ENCODE results near the gene CSNK1G3.
A peak's percentile ranks its signal among the peaks of the same experiment; 100 is the strongest.
"Not testable (repeated sequence)": the region's sequence is repeated elsewhere in the genome, so short reads cannot be mapped to it uniquely, and the experiment has no call there.

The CSNK1G3 gene

DNA sequence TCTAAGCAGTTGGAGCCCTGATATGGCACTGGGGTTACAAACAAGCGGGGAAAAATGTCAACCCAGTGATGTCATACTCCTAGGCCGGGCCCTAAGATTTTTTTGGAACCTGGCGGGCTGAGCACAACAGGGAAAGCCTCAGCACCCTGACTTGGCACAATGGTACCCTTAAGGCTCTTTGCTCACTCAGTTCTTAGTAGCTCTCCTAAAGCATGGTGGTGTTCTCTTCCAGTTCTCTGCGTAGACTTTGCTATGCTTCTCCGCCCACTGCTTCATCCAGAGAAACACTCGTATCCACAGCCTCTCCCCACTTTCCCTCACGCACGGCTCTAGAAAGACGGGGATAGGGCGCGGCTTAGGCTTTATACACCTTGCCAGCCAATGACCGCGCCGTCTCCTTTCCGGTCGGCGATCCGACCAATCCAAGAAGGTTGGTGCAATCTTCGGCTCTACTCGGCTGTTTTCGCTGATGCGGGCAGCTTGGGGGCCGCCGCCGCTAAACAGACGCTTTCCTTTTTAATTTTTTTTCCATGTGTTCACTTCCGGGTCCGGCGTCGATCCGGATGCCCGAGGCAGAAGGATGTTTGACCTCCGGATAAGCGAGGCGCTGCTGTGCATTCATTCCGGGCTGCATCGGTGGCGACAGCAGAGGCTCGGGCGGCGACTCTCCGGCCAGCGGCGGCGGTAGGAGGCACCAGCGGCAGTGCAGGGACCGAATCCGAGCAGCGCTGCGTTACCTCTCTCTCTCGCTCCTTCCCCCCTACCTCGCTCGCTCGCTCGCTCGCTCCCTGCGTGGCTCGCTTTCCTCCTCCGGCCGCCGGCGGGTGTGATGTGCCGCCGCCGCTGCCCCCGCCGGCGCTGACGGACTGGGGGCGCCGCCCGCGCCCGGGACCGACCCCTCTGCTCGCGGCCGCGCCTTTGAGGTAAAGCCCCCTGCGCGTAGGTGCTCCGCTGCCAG lies at the start of gene CSNK1G3:
CSNK1G3 (plus strand) TSS at position 530 of the 958 bp plus-strand sequence. CDS start 33,487 bp downstream, outside the sequence.
- peak; percentile 92 for DNase-seq

- DNase-seq = not testable (repeated sequence)
These were observed 45.1 kb upstream of the CSNK1G3 start for GRCh38 chr5:123466839-123467238.

DNA sequence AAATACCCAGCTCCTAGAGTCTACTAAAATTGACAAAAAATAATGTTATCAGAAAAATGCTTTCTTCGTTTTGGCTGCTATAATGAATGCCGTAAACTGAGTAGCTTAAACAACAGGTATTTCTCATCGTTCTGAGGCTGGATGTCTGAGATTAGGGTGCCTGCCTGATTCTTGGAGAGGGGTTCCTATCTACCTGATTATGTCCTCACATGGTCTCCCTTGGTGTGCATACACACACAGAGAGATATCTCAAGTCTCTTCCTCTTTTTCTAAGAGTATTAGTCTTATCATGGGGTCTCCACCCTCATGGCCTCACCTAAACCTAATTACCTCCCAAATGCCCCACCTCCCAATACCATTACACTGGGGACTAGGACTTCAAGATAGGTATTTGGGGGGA lies 40.6 kb upstream of the CSNK1G3 start:
- no peak for DNase-seq

- no peak for DNase-seq
These were observed 39.6 kb upstream of the CSNK1G3 start for GRCh38 chr5:123472150-123472924.

DNA sequence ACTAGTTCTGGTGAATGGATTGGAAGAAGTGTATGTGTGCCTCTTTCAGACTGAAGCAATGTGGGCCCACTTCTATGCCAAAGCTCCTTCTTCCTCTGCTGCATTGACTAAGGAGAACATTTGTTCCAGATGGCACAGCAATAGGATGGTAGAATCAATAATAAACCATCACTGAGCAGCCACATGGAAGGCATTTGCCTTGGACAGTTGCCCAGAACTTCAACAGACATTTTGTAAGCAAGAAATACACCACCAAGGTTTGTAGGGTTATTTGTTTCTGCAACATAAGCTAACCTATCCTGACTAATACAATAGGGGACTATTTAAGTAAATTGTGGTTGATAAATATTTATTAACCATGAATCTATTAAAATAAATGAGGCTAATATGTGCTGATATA lies 37.7 kb upstream of the CSNK1G3 start:
- DNase-seq = no peak

GRCh38 chr5:123476731-123477130 lies 35.2 kb upstream of the CSNK1G3 start:
- no peak for DNase-seq

DNA sequence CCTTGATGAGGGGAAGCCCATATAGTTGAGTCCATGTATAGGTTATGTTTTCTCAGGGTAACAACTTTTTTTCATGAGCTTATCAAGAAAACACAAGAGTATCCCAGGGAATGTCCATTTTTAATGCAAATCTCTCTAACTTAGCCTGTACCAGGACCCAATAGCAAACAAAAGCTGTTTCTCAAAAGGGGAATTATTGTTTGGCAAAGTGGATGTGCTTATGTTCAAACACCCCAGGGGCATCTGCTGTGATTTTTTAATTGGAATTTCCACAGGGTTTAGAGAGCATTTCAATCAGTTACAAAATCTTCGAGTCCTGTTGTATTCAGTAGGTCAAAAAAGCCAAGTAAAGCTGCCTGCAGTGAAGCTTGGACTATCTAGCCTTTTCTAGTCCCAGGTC lies 33.4 kb upstream of the CSNK1G3 start:
- no peak for DNase-seq

- DNase-seq = no peak
These were observed 29.7 kb upstream of the CSNK1G3 start for GRCh38 chr5:123482258-123482657.

- DNase-seq = no peak
These were observed 28.4 kb upstream of the CSNK1G3 start for GRCh38 chr5:123483446-123484077.

- no peak for DNase-seq
These were observed 26.7 kb upstream of the CSNK1G3 start for GRCh38 chr5:123485275-123485674.

DNA sequence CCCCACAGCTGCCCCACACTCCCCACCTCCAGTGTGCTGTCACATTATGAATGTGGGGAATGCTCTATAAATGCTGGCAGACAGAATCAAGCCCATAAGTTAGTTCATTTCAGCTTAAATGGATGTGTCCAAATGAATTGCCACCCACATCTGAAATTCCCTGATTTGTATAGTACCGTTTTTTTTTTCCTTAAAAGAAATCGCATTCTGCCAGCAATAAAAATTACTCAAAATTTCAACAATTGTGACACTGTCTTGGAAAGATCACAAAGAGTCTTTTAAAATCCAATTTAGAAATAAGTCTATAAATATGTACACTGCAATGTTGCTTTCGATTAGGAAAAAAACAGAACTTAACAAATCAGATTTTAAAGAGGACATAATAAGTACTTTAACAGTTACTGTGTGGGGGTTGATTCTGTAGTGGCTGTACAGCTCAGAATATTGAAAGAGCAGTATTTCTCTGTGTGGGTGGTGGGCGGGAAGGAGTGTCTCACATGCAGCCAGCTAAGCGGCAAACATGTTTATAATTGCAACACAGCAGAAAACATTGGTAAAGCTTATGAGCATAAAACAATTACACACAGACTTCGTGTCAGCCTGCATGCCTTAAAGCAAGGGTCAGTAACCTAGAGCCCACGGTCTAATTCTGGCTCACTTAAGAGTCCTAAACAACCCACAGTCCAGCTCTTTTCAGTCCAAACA lies 24.9 kb upstream of the CSNK1G3 start:
- DNase-seq = no peak

DNA sequence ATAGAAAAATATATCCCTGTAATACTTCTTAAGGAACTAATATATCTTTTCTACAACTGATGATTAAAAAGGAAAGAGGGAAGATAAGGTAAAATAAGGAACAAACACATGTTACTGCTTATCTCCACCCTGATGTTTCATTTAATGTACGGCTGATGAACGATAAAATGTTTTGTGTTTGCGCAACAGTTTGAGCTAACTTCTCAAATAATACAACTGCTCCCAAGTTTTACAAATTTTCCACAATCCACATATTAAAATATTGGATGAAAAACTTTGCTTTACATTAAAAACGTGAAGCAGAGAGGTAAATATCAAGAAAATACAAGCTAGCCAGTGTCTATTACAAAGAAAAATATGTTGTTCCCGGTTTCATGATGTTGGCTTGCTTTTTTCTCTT lies 21.0 kb upstream of the CSNK1G3 start:
- no peak for DNase-seq

GRCh38 chr5:123495211-123495610 lies 16.8 kb upstream of the CSNK1G3 start:
- DNase-seq = not testable (repeated sequence)

DNA sequence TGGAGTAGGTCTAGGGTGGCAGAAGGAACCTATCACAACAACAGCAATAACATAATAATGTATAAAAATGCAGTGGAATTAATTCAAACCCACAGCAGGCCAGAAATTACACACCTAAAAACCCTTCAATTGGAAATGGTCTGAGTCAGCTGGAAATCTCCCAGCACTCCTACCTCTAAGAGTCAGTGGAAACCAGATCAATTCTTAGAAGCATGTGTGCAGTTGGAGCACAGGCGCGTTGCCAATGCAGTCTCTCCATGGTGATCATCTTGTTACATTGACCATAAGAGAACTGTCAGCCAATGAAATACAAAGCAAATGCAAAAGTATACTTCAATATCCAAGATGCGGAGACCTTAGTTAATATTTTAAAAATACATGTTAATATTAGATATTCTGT lies 15.1 kb upstream of the CSNK1G3 start:
- no peak for DNase-seq

DNA sequence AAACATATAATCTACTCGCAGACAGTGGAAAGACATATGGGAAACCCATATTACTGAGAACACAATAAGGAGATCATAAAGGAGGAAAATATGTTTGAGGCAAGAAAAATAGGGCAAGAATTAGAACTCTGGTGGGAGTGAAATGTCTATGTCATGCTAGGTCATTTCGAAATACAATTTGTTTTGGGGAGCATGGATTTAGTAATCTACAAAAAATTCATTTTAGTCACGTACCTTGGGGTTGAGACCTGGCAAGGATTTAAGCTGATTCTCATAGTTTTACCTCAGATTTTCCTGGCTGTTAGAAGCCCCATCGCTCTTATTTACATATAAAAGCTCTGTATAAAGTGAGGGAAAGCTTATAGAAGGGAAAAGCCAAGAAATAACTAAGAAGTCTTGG lies 11.5 kb upstream of the CSNK1G3 start:
- DNase-seq = no peak

DNA sequence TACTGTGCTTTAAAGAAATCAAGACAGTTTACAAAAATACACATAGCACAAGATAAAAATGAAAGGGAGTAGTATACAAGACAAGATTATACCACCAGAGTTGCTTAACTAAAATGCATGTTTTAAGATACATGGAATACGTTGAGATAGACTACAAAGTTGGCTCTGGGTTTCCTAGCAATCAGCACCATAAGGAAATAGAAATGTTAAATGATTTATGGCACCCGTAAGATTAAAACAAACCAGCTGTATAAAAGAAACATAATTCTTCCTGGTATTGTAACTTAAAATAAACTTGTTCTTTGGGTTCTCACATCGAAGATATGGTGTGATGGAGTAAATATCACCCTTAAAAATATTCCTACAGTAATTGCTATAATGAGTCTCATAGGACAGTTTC lies 9.9 kb upstream of the CSNK1G3 start:
- no peak for DNase-seq

DNA sequence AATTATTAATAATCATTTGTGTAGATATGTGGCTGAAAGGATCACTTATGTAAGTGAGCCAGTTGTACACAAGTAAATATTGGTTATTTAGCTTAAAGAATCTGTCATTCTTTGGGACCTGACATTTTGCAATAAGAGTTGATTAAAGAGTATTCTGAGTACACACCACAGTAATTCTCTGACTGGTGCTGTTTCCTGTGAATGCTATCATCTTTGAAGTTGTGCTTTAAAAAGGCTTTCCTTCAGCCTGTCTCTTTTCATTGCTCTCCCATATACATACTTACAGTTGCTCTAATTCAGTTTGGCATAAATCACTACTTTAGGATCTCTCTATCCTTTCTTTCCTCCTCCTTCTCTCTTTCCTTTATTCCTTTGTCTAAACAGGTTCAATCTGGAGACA lies 8.7 kb upstream of the CSNK1G3 start:
- no peak for DNase-seq

DNA sequence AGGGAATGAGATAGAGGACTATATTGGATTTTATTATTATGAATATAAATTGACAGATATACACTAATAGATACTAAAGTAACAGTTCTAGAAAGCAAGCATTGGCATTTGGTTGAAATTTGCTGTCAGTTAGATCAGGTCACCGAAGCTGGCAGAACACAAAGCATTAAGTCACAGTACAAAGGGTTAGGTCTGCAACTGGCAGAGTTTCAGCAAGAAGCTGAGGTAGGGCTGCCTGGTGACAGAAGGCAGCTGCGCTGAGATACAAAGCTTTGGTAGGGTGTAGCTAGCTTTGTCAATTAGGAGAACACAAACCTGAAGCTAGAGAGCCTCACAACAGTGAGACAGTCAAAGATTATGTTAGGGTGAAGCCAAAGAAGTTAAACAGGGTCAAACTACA lies 6.3 kb upstream of the CSNK1G3 start:
- DNase-seq = no peak

DNA sequence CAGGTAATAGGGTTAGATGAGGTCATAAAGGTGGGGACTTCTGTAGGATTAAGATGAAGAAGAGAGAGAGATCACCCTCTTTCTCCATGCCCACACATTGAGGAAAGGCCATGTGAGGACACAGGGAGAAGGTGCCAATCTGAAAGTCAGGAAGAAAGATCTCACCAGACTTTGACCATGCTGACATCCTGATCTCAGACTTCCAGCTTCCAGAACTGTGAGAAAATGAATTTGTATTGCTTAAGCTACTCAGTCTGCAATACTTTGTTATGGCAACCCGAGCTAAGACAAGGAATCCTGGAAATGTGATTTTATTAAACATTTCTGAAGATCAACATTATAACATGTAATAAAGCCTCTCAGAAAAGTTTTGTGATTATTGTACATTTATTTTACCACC lies 3.5 kb upstream of the CSNK1G3 start:
- no peak for DNase-seq

GRCh38 chr5:123511290-123511647 lies 708 bp upstream of the CSNK1G3 start:
- DNase-seq = no peak

DNA sequence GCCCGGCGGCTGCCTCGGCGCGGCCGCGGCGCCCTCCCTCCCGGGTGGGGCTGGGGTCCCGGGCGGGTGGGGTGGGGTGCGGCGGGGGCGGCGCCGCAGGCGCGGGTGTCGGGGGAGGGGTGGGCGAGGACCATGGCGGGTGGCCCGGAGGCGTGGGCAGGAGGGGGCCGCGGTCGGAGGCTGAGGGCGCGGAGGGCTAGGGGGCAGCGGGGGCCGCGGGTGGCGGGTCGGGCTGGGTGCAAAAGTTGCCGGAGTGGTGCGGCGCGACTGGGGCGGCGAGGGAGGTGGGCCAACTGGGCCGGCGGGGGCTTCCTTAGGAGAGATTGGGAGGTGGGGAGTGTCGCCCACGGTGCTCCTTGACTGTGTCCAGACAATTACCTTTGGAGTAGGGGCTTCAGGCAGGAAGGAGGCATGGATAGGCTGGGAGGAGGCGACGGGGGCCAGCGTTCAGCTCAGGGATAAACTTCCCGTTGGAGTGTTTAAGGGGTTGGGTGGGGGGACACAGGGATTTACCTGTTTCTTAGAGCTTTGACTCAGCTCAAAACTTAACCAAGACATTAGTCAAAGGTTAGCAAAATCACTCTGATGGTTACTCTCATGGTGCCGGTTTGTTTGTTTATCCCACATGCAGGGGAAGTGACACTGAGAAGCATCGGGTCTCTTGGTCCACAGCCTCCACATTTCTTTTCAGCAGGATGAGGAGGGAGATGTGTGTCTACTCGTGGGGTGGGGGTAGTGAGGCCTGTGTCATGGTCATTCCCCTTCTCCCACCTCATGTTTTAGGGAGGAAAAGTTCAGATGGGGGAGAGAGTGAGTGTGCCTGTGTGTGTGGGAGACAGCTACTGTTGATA lies 859 bp downstream of the CSNK1G3 start:
- peak; percentile 39 for DNase-seq
